Osteoblast (primary cell): ENCODE measurements around the gene CD84. TPM values are rescaled to one million over a fixed set of nuclear protein-coding genes. Genes with fewer than 3 reads are reported as not detected.
"Not testable (repeated sequence)": the region's sequence is repeated elsewhere in the genome, so short reads cannot be mapped to it uniquely, and the experiment has no call there.

Source experiments
- DNase-seq: peaks from one replicate; pipeline ENCODE4 v3.0.0; 2011; ENCODE audit warnings: low spot score, mixed read lengths; ENCODE audit not compliant: insufficient read length; ENCODE audit errors: missing footprints
- H2AFZ ChIP-seq: 2 replicates; pipeline ENCODE4 v1.6.0; 2011; ENCODE audit warnings: mild to moderate bottlenecking, low read length
- H3K27ac ChIP-seq: 2 replicates; pipeline ENCODE4 v1.5.1; 2011; ENCODE audit warnings: mild to moderate bottlenecking, low read depth, low read length, moderate library complexity
- H3K27me3 ChIP-seq: 2 replicates; pipeline ENCODE4 v1.6.0; 2012; ENCODE audit warnings: mild to moderate bottlenecking, control low read depth, inconsistent platforms, low read length, moderate library complexity; ENCODE audit not compliant: insufficient read depth
- H3K36me3 ChIP-seq: 2 replicates; pipeline ENCODE4 v1.5.1; 2011; ENCODE audit warnings: mild to moderate bottlenecking, low read length, control low read depth, moderate library complexity; ENCODE audit not compliant: insufficient read depth
- H3K4me1 ChIP-seq: 2 replicates; pipeline ENCODE4 v1.5.1; 2011; ENCODE audit warnings: mild to moderate bottlenecking, low read length, control low read depth, moderate library complexity; ENCODE audit not compliant: insufficient read depth
- H3K4me2 ChIP-seq: 2 replicates; pipeline ENCODE4 v1.6.0; 2011; ENCODE audit warnings: mild to moderate bottlenecking, low read length; ENCODE audit not compliant: insufficient read depth
- H3K4me3 ChIP-seq: fragments of 200-600 bp; sonication (generic); 3 replicates; pipeline ENCODE4 v1.5.1; 2012; ENCODE audit warnings: mild to moderate bottlenecking, low read length, inconsistent platforms; ENCODE audit not compliant: insufficient read depth
- H3K79me2 ChIP-seq: 2 replicates; pipeline ENCODE4 v1.6.0; 2012; ENCODE audit warnings: mild to moderate bottlenecking, low read length, control low read depth, inconsistent platforms; ENCODE audit not compliant: insufficient read depth
- H3K9me3 ChIP-seq: 2 replicates; pipeline ENCODE4 v1.5.1; 2011; ENCODE audit warnings: low read depth, low read length, control low read depth
- H4K20me1 ChIP-seq: 2 replicates; pipeline ENCODE4 v1.6.0; 2012; ENCODE audit warnings: mild to moderate bottlenecking, low read length, control low read depth; ENCODE audit not compliant: insufficient read depth
- total RNA-seq: library from RNA; depleted of rRNA; stranded (reverse); fragments of >200 nt; gene quantifications from 2 replicates; pipeline ENCODE4 v1.2.3, GENCODE V29; 2012
- TF ChIP-seq, protein P1 (sequence below): IDR thresholded peaks from 2 replicates; pipeline ENCODE4 v1.5.1; 2011; ENCODE audit warnings: mild to moderate bottlenecking, low read depth, low read length, moderate library complexity; ENCODE audit errors: extremely low read depth

The CD84 gene
- 0.29 and 0.36 TPM in 2 replicates for total RNA-seq

GRCh38 chr1:160579216-160579701 is at the start of gene CD84:
TSS of gene CD84 (minus strand) at chr1:160579496. CDS start at chr1:160579437, 59 bp downstream.
- Histone ChIP-seq H3K9me3 (no peaks in the 10 kb centered on the region), H3K79me2 (no peaks in the 10 kb centered on the region), H3K4me2 (no peak within 1 kb of the TSS), H3K36me3 (no peaks in the 10 kb centered on the region), H3K27ac (no peak within 1 kb of the TSS), H3K27me3 (no peaks in the 10 kb centered on the region), H4K20me1 (no peaks in the 10 kb centered on the region), H3K4me3 (no peak within 1 kb of the TSS), H3K4me1 (no peaks in the 10 kb centered on the region), H2AFZ (no peak within 1 kb of the TSS)
- TF ChIP-seq, protein P1, sequence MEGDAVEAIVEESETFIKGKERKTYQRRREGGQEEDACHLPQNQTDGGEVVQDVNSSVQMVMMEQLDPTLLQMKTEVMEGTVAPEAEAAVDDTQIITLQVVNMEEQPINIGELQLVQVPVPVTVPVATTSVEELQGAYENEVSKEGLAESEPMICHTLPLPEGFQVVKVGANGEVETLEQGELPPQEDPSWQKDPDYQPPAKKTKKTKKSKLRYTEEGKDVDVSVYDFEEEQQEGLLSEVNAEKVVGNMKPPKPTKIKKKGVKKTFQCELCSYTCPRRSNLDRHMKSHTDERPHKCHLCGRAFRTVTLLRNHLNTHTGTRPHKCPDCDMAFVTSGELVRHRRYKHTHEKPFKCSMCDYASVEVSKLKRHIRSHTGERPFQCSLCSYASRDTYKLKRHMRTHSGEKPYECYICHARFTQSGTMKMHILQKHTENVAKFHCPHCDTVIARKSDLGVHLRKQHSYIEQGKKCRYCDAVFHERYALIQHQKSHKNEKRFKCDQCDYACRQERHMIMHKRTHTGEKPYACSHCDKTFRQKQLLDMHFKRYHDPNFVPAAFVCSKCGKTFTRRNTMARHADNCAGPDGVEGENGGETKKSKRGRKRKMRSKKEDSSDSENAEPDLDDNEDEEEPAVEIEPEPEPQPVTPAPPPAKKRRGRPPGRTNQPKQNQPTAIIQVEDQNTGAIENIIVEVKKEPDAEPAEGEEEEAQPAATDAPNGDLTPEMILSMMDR = no peak
- no peak for DNase-seq

GRCh38 chr1:160628799-160629263 is 49.5 kb upstream of the CD84 start:
- no peak overlapping the region for H2AFZ ChIP-seq
- no peak overlapping the region for H3K27ac ChIP-seq
- no peak overlapping the region for H3K4me2 ChIP-seq
- H3K27me3 ChIP-seq = no peaks in the 10 kb centered on the region
- TF ChIP-seq, protein P1 = no peak
- no peaks in the 10 kb centered on the region for H4K20me1 ChIP-seq
- no peaks in the 10 kb centered on the region for H3K9me3 ChIP-seq
- H3K4me1 ChIP-seq = no peaks in the 10 kb centered on the region
- H3K79me2 ChIP-seq = no peaks in the 10 kb centered on the region
- H3K4me3 ChIP-seq = no peak overlapping the region
- H3K36me3 ChIP-seq = no peaks in the 10 kb centered on the region
- DNase-seq = no peak

DNA sequence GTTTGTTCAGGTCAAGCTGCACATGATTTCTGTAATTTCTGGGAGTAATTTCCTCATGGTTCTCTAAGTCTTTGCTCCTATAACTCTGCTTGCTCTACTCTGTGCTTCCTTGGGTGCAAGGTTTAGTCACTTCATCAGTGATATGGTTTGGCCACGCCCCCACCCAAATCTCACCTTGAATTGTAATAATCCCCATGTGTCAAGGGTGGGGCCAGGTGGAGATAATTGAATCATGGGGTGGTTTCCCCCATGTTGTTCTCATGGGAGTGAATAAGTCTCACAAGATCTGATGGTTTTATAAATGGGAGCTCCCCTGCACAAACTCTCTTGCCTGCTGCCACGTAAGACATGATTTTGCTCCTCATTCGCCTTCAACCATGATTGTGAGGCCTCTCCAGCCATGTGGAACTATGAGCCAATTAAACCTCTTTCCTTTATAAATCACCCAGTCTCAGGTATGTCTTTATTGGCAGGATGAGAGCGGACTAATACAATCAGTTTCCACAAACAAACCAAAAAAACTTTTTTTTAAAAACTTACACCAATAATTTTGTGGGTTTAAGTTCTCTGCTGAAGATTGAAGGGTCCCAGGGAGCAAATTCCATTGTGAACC is 48.5 kb upstream of the CD84 start:
- H3K36me3 ChIP-seq, H3K27me3 ChIP-seq, H2AFZ ChIP-seq, DNase-seq, H3K9me3 ChIP-seq, H4K20me1 ChIP-seq, H3K27ac ChIP-seq, H3K4me3 ChIP-seq, H3K4me2 ChIP-seq, H3K79me2 ChIP-seq, H3K4me1 ChIP-seq: not testable (repeated sequence)

GRCh38 chr1:160626509-160627342 is 47.4 kb upstream of the CD84 start:
- TF ChIP-seq, protein P1 = no peak
- H4K20me1 ChIP-seq = no peaks in the 10 kb centered on the region
- H3K27me3 ChIP-seq = no peaks in the 10 kb centered on the region

More at GRCh38 chr1:160626509-160627342, 47.4 kb upstream of the CD84 start:
- H3K4me1 ChIP-seq = no peaks in the 10 kb centered on the region
- H3K36me3 ChIP-seq = no peaks in the 10 kb centered on the region
- no peak for DNase-seq
- H3K9me3 ChIP-seq = no peaks in the 10 kb centered on the region
- H2AFZ ChIP-seq = no peak overlapping the region
- no peak overlapping the region for H3K27ac ChIP-seq
- no peak overlapping the region for H3K4me3 ChIP-seq
- no peak overlapping the region for H3K4me2 ChIP-seq
- no peaks in the 10 kb centered on the region for H3K79me2 ChIP-seq
